Mesenchymal stem cell (in vitro differentiated cells and primary cell): ENCODE data around the gene GNE.

Experiments used
- DNase-seq: peaks from one replicate; pipeline ENCODE4 v3.0.0-alpha.2; 2013
- H2AFZ ChIP-seq: one replicate; pipeline ENCODE4 v1.6.1; 2013; ENCODE audit warnings: low read depth, mild to moderate bottlenecking, control low read depth, inconsistent platforms, low read length, moderate library complexity
- H2AK5ac ChIP-seq: 2 replicates; pipeline ENCODE4 v1.6.1; 2013; ENCODE audit warnings: low read length, moderate library complexity, mild to moderate bottlenecking, inconsistent platforms; ENCODE audit not compliant: severe bottlenecking
- H2BK120ac ChIP-seq: one replicate; pipeline ENCODE4 v1.6.1; 2013; ENCODE audit warnings: low read depth, mild to moderate bottlenecking, inconsistent platforms, low read length, moderate library complexity
- H2BK12ac ChIP-seq, 2 experiments: one replicate each; pipeline ENCODE4 v1.6.1; 2013; ENCODE audit warnings: inconsistent platforms in 2 of 2, low read length in 2 of 2, mild to moderate bottlenecking in 2 of 2, moderate library complexity in 2 of 2, control low read depth in 1 of 2
- H2BK15ac ChIP-seq: one replicate; pipeline ENCODE4 v1.6.1; 2013; ENCODE audit warnings: mild to moderate bottlenecking, low read depth, inconsistent platforms; ENCODE audit not compliant: poor library complexity, severe bottlenecking
- H2BK5ac ChIP-seq: 2 replicates; pipeline ENCODE4 v1.6.1; 2013; ENCODE audit warnings: low read depth, mild to moderate bottlenecking, low read length, control low read depth, inconsistent platforms; ENCODE audit not compliant: poor library complexity, severe bottlenecking
- H3K14ac ChIP-seq, 2 experiments: one replicate each; pipeline ENCODE4 v1.6.1; 2013; ENCODE audit warnings: inconsistent platforms in 2 of 2, low read length in 2 of 2, control low read depth in 1 of 2, mild to moderate bottlenecking in 1 of 2, moderate library complexity in 1 of 2
- H3K18ac ChIP-seq, 2 experiments: one replicate each; pipeline ENCODE4 v1.6.1; 2013; ENCODE audit warnings: inconsistent platforms in 2 of 2, low read length in 2 of 2, control low read depth in 1 of 2, low read depth in 1 of 2, mild to moderate bottlenecking in 1 of 2
- H3K23ac ChIP-seq, 2 experiments: one replicate each; pipeline ENCODE4 v1.6.1; 2013; ENCODE audit warnings: inconsistent platforms in 2 of 2, low read length in 2 of 2, mild to moderate bottlenecking in 2 of 2, moderate library complexity in 2 of 2, control low read depth in 1 of 2
- H3K27ac ChIP-seq: 2 replicates; pipeline ENCODE4 v1.5.1; 2013; ENCODE audit warnings: mild to moderate bottlenecking, moderate library complexity, low read length, control low read depth, inconsistent platforms; ENCODE audit not compliant: poor library complexity, severe bottlenecking
- H3K27me3 ChIP-seq, 2 experiments: 2 replicates each; pipeline versions ENCODE4 v1.6.1 to v1.7.0; 2013; ENCODE audit warnings: low read length in 2 of 2, mild to moderate bottlenecking in 2 of 2, moderate library complexity in 2 of 2, control low read depth in 1 of 2, inconsistent platforms in 1 of 2; ENCODE audit not compliant: control insufficient read depth in 1 of 2, insufficient read depth in 1 of 2
- H3K36me3 ChIP-seq, 2 experiments: 2 replicates each; pipeline versions ENCODE4 v1.6.1 to v1.7.0; 2013; ENCODE audit warnings: low read length in 2 of 2, control low read depth in 1 of 2, inconsistent platforms in 1 of 2, low read depth in 1 of 2, mild to moderate bottlenecking in 1 of 2; ENCODE audit not compliant: insufficient read depth in 2 of 2, control insufficient read depth in 1 of 2
- H3K4ac ChIP-seq, 2 experiments: one replicate each; pipeline ENCODE4 v1.6.1; 2013; ENCODE audit warnings: inconsistent platforms in 2 of 2, low read length in 2 of 2, mild to moderate bottlenecking in 2 of 2, moderate library complexity in 2 of 2, control low read depth in 1 of 2, low read depth in 1 of 2
- H3K4me1 ChIP-seq: 2 replicates; pipeline ENCODE4 v1.6.1; 2013; ENCODE audit warnings: low read depth, low read length, control low read depth; ENCODE audit not compliant: control insufficient read depth, insufficient read depth
- H3K4me2 ChIP-seq: 2 replicates; pipeline ENCODE4 v1.6.1; 2013; ENCODE audit warnings: low read length, mild to moderate bottlenecking, inconsistent platforms; ENCODE audit not compliant: poor library complexity, severe bottlenecking
- H3K4me3 ChIP-seq, 2 experiments: 2 replicates each; pipeline versions ENCODE4 v1.5.1 to v1.7.0; 2013; ENCODE audit warnings: low read length in 2 of 2, mild to moderate bottlenecking in 2 of 2, control low read depth in 1 of 2, low read depth in 1 of 2; ENCODE audit not compliant: insufficient read depth in 1 of 2
- H3K79me1 ChIP-seq: replicated peaks from 2 replicates; pipeline ENCODE4 v1.6.1; 2013; ENCODE audit warnings: mild to moderate bottlenecking, control low read depth, low read length, inconsistent platforms; ENCODE audit not compliant: poor library complexity, severe bottlenecking
- H3K9ac ChIP-seq: 2 replicates; pipeline ENCODE4 v1.7.0; 2013; ENCODE audit warnings: mild to moderate bottlenecking, low read length, moderate library complexity
- H3K9me3 ChIP-seq: 2 replicates; pipeline ENCODE4 v1.7.0; 2013; ENCODE audit warnings: mild to moderate bottlenecking, low read length; ENCODE audit not compliant: control insufficient read depth
- H4K8ac ChIP-seq: one replicate; pipeline ENCODE4 v1.6.1; 2013; ENCODE audit warnings: inconsistent platforms, mild to moderate bottlenecking, low read length, moderate library complexity
- H4K91ac ChIP-seq: one replicate; pipeline ENCODE4 v1.6.1; 2013; ENCODE audit warnings: mild to moderate bottlenecking, low read length, inconsistent platforms
- WGBS: methylation state at CpG from one replicate; pipeline ENCODE4 v1.1.7; 2013; ENCODE audit warnings: mixed read lengths; 5-methylcytosine and 5-hydroxymethylcytosine counted together

The GNE gene

DNA sequence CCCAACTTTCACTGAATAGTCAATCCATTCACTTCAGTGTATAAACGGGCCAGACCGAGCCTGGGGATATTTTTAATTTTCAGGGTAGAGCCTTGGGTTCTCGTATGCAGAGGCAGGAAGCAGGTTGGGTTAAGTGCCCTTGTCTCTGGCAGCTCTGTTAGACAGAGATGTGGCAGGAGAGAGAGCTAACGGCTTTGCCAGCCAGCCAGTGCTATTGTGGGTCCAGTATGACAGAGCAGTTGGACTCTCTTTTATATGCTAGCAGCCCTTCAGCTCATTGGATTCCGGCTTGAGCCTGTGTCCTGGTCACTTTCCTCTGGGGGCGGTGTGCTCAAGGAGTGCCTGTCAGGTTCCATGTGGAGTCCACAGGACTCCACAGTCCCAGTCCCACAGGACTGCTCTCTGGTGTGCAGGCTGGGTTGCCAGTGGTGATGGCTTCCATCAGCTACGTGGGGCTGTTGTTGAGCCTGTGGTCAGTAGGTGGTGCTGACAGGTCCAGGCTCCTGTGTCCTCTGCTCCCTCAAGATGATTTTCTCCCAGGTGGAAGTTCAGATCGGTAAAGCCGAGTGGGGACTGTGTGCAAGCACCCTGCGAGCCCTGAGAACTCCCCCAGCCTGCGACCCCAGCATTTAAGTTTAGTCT, 53.2 kb downstream of the GNE start:
- no peak overlapping the region for H3K4me3 ChIP-seq
- H2BK120ac ChIP-seq = no peak overlapping the region
- H3K4me2 ChIP-seq = no peak overlapping the region
- H2BK5ac ChIP-seq = no peak overlapping the region
- H3K79me1 ChIP-seq = peaks cover 5% of the 10 kb centered on the region
- peaks cover 16% of the 10 kb centered on the region for H3K4me1 ChIP-seq
- peaks cover 44 to 91% of the 10 kb centered on the region in 2 experiments for H3K36me3 ChIP-seq
- no peak overlapping the region for H3K27ac ChIP-seq
- H3K23ac ChIP-seq = no peak overlapping the region
- no peak overlapping the region for H3K9ac ChIP-seq
- no peak overlapping the region for H2BK12ac ChIP-seq
- H3K18ac ChIP-seq = no peak overlapping the region
- H2AK5ac ChIP-seq = no peak overlapping the region
- H4K91ac ChIP-seq = peak overlapping the region; percentile 7
- H3K9me3 ChIP-seq = no peaks in the 10 kb centered on the region
- no peak overlapping the region for H3K14ac ChIP-seq
- no peak overlapping the region for H4K8ac ChIP-seq
- no peak overlapping the region for H2BK15ac ChIP-seq
- DNase-seq = peak; percentile 25
- H3K4ac ChIP-seq = no peak overlapping the region
- no peaks in the 10 kb centered on the region for H3K27me3 ChIP-seq
- 91% methylated on average over 11 of the region's 11 CpGs for WGBS
- H2AFZ ChIP-seq = no peak overlapping the region

DNA sequence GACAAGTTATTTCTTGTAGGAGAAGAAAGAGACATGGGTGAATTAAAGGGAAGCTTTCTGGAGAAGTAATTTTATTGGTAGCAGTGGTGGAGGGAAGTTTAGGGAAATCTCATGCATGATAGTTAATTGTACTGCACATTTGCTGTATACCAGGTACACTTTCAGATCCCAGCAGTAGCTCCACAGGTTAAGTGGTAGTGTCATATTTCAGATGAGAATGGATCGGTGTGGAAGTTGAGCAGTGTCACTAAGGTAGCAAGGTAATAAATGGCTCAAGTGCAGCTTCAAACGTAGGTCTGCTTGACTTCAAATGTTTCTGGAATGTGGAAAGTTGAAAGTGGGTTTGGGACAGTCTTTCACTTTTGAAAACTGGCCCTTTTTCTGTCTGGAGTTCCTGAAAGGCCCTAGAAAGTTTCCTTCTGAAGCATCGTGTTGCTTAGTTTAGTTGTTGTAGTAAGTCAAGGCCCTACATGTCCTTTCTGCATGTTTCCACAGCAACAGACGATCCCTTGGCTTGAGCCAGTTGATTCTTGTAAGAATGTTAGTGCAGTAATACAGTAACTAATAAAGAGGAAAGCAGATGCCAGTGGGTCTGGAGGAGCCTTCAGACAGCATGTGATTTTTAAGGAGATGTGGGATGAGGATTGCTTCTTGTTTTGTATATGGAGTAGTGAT, 63.8 kb downstream of the GNE start:
- Histone ChIP-seq H2AFZ (no peak overlapping the region), H3K23ac (peak overlapping the region in 1 of 2 experiments; percentile 22), H3K4ac (no peak overlapping the region), H3K79me1 (peaks cover 4% of the 10 kb centered on the region), H2BK12ac (no peak overlapping the region), H4K91ac (no peak overlapping the region), H3K14ac (no peak overlapping the region), H2BK15ac (no peak overlapping the region), H3K27ac (peak overlapping the region; percentile 20), H3K9ac (peak overlapping the region; percentile 74), H2BK5ac (no peak overlapping the region), H3K4me2 (peak overlapping the region; percentile 1), H2AK5ac (no peak overlapping the region), H3K4me3 (peak overlapping the region in 1 of 2 experiments; percentile 66), H3K36me3 (peaks cover 15 to 38% of the 10 kb centered on the region in 2 experiments), H3K4me1 (peaks cover 6% of the 10 kb centered on the region), H4K8ac (no peak overlapping the region), H3K9me3 (no peaks in the 10 kb centered on the region), H2BK120ac (no peak overlapping the region), H3K18ac (no peak overlapping the region), H3K27me3 (no peaks in the 10 kb centered on the region)
- 71% methylated on average over 4 of the region's 4 CpGs for WGBS
- DNase-seq = peak; percentile 26

DNA sequence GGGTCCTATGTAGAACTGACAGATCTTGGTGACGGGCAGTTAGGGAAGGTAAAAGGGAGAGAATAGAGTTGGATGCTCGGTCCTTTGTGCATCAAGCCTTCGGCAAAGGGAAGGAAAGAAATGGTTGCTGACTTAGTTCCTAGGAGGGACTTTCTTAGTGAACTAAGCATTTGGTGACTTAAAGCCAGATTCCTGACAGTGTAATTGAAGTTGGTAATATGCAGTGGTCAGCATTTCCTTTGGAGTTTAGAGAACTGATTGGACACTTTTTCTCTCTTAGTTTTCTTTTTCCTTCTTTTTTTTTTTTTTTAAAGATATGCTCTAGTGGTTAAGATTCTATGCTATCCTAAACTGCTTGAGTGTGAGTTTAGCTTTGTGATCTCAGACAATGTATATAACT, 65.2 kb downstream of the GNE start:
- H3K4me2 ChIP-seq = peak overlapping the region; percentile 87
- peak overlapping the region in 1 of 2 experiments; percentile 15 for H3K4ac ChIP-seq
- no peak overlapping the region for H2AK5ac ChIP-seq
- peak overlapping the region in 1 of 2 experiments; percentile 86 for H3K23ac ChIP-seq
- 84% methylated on average over 3 of the region's 3 CpGs for WGBS
- no peaks in the 10 kb centered on the region for H3K79me1 ChIP-seq
- H3K9me3 ChIP-seq = no peaks in the 10 kb centered on the region
- H3K36me3 ChIP-seq = peaks cover 2 to 26% of the 10 kb centered on the region in 2 experiments
- H3K27ac ChIP-seq = peak overlapping the region; percentile 1
- H3K14ac ChIP-seq = peak overlapping the region in 1 of 2 experiments; percentile 90
- H3K4me1 ChIP-seq = peaks cover 6% of the 10 kb centered on the region
- H2AFZ ChIP-seq = no peak overlapping the region
- peak overlapping the region in 1 of 2 experiments; percentile 91 for H3K4me3 ChIP-seq
- no peak overlapping the region for H2BK12ac ChIP-seq
- peak overlapping the region; percentile 94 for H3K9ac ChIP-seq
- DNase-seq = peak; percentile 26
- H2BK5ac ChIP-seq = no peak overlapping the region
- no peak overlapping the region for H3K18ac ChIP-seq
- no peak overlapping the region for H2BK15ac ChIP-seq
- no peaks in the 10 kb centered on the region for H3K27me3 ChIP-seq
- H4K8ac ChIP-seq = no peak overlapping the region
- H2BK120ac ChIP-seq = no peak overlapping the region
- no peak overlapping the region for H4K91ac ChIP-seq

DNA sequence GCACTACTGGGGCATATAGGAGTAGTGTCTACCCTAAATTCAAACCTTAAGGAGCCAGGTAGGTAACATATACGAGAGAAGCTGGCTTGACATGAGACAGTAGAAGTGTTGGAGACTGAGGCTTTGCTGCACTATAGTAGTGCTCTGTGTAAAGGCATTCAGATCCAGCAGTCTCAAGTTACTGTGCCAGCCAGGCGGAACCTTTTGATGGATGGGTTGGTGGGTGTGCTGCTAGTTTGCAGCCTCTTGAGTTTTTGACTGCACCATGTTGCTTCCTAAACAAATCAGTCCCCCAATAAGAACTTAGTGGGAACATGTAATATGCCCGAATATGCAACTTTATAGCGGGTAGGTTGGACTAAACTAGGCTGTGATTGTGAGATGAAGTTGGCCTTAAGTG, 66.1 kb downstream of the GNE start:
- 38% methylated on average over 2 of the region's 4 CpGs for WGBS
- H2AK5ac ChIP-seq = no peak overlapping the region
- H3K4me2 ChIP-seq = peak overlapping the region; percentile 87
- peak overlapping the region; percentile 94 for H3K9ac ChIP-seq
- H4K8ac ChIP-seq = no peak overlapping the region
- no peak overlapping the region for H3K27ac ChIP-seq
- peak overlapping the region in 1 of 2 experiments; percentile 91 for H3K4me3 ChIP-seq
- H2BK15ac ChIP-seq = no peak overlapping the region
- no peaks in the 10 kb centered on the region for H3K79me1 ChIP-seq
- H3K14ac ChIP-seq = no peak overlapping the region
- H2BK120ac ChIP-seq = no peak overlapping the region
- H4K91ac ChIP-seq = no peak overlapping the region
- H3K4ac ChIP-seq = no peak overlapping the region
- peaks cover 0 to 18% of the 10 kb centered on the region in 2 experiments for H3K36me3 ChIP-seq
- peak overlapping the region in 1 of 2 experiments; percentile 42 for H3K23ac ChIP-seq
- H3K4me1 ChIP-seq = peaks cover 8% of the 10 kb centered on the region
- no peak overlapping the region for H2BK5ac ChIP-seq
- H2AFZ ChIP-seq = no peak overlapping the region
- H3K9me3 ChIP-seq = no peaks in the 10 kb centered on the region
- H2BK12ac ChIP-seq = no peak overlapping the region
- DNase-seq = peak; percentile 35
- no peak overlapping the region for H3K18ac ChIP-seq
- H3K27me3 ChIP-seq = no peaks in the 10 kb centered on the region
